NCI-H2029 (cell line): ENCODE data around the gene CLPTM1L.

ENCODE experiments used
- DNase-seq: peaks from one replicate; lab custom pipeline; 2025; lab: John Stamatoyannopoulos, UW

The CLPTM1L gene

GRCh38 chr5:1315018-1315708, 29.7 kb downstream of the CLPTM1L start:
- DNase-seq, result no peak

- DNase-seq, result no peak
Measured at GRCh38 chr5:1314564-1314982, 30.3 kb downstream of the CLPTM1L start.

- DNase-seq, result no peak
Measured at GRCh38 chr5:1312993-1313833, 31.7 kb downstream of the CLPTM1L start.

- DNase-seq, result no peak
Measured at GRCh38 chr5:1312206-1312605, 32.7 kb downstream of the CLPTM1L start.

- no peak for DNase-seq
Measured at GRCh38 chr5:1311439-1312055, 33.4 kb downstream of the CLPTM1L start.

- no peak for DNase-seq
Measured at GRCh38 chr5:1310118-1310517, 34.8 kb downstream of the CLPTM1L start.

- no peak for DNase-seq
Measured at GRCh38 chr5:1304033-1304432, 40.9 kb downstream of the CLPTM1L start.

GRCh38 chr5:1302258-1302657, 42.6 kb downstream of the CLPTM1L start:
- DNase-seq, result no peak

- DNase-seq, result no peak
Measured at GRCh38 chr5:1300581-1301083, 44.3 kb downstream of the CLPTM1L start.

GRCh38 chr5:1299961-1300360, 44.9 kb downstream of the CLPTM1L start:
- DNase-seq, result no peak

GRCh38 chr5:1299511-1299850, 45.4 kb downstream of the CLPTM1L start:
- DNase-seq, result no peak

- DNase-seq, result no peak
Measured at GRCh38 chr5:1298723-1299510, 46.0 kb downstream of the CLPTM1L start.

- DNase-seq, result no peak
Measured at GRCh38 chr5:1298067-1298551, 46.8 kb downstream of the CLPTM1L start.

GRCh38 chr5:1297243-1297642, 47.7 kb downstream of the CLPTM1L start:
- no peak for DNase-seq

GRCh38 chr5:1295650-1296037, 49.3 kb downstream of the CLPTM1L start:
- DNase-seq, result no peak

GRCh38 chr5:1294835-1295649, 49.9 kb downstream of the CLPTM1L start, which contains the start of gene TERT:
Gene TERT (minus strand): TSS chr5:1295068. CDS start chr5:1294989, 79 bp downstream.
- DNase-seq, result no peak

GRCh38 chr5:1294206-1294834, 50.6 kb downstream of the CLPTM1L start:
- no peak for DNase-seq

GRCh38 chr5:1293416-1294205, 51.3 kb downstream of the CLPTM1L start:
- no peak for DNase-seq

GRCh38 chr5:1292846-1293415, 52.0 kb downstream of the CLPTM1L start:
- DNase-seq, result no peak
